Cardiac fibroblast (primary cell): Measurements from ENCODE around the gene CMKLR1.

ENCODE experiments used
- DNase-seq, 2 donors: peaks; one replicate each; pipeline versions ENCODE4 v3.0.0 to v3.0.0-alpha.2; 2010; ENCODE audit warnings: low read depth in 2 of 2
- H3K4me3 ChIP-seq, 2 donors: replicated peaks in 1 of 2; 1 replicate in 1 of 2; 2 replicates in 1 of 2; pipeline ENCODE4 v1.5.1; 2011; ENCODE audit warnings: low read depth in 2 of 2, low read length in 2 of 2, mild to moderate bottlenecking in 2 of 2, moderate library complexity in 1 of 2
- TF ChIP-seq, protein P1 (sequence below): IDR thresholded peaks from one replicate; pipeline ENCODE4 v1.5.1; 2011; ENCODE audit warnings: low read depth, mild to moderate bottlenecking, low read length, inconsistent platforms

Gene CMKLR1

DNA sequence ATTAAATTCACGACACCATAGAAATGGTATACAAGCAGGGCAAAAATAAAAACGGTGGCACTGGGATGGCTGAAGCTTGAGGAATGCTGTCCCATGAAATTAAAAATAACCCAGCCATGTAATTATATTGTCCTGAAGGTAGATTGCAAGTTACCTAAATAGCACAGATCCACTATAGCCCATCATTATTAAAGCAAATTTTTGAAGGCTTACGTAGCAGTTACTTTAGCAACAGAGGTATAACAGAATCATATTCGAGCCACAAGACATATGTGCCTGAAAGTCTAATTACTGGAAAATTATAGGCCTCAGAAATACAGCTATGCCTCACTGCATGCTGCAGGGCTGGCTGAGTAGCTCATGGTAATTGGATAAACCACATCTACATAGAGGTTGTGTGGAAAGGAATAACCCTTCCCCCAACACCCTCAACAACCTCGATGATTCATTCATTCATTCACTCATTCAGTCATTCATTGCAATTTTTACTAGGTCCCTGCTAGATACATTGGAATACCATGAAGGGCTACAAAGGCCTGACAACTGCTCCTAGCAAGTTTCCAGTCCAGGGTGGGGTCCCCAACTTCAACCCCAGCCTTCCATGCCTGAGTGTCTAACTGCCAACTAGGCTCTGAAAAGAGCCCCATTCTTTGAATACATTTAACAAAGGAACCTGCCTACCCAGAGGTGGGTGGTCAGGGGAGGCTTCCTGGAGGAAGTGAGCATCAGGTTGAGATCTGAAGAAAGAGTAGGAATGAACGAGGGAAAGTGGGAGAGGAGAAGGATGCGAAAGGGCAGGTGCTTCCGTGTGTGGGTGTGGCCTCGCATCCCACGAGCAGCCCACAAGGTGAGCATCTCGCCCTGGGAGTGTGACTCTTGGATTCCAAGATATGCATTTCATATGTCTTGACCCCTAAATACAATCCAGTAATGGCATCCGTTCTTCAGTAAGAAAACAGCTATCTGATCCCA is 18.0 kb upstream of the CMKLR1 start:
- no peak for DNase-seq
- TF ChIP-seq, protein P1, sequence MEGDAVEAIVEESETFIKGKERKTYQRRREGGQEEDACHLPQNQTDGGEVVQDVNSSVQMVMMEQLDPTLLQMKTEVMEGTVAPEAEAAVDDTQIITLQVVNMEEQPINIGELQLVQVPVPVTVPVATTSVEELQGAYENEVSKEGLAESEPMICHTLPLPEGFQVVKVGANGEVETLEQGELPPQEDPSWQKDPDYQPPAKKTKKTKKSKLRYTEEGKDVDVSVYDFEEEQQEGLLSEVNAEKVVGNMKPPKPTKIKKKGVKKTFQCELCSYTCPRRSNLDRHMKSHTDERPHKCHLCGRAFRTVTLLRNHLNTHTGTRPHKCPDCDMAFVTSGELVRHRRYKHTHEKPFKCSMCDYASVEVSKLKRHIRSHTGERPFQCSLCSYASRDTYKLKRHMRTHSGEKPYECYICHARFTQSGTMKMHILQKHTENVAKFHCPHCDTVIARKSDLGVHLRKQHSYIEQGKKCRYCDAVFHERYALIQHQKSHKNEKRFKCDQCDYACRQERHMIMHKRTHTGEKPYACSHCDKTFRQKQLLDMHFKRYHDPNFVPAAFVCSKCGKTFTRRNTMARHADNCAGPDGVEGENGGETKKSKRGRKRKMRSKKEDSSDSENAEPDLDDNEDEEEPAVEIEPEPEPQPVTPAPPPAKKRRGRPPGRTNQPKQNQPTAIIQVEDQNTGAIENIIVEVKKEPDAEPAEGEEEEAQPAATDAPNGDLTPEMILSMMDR: no peak
- no peak overlapping the region for H3K4me3 ChIP-seq

- DNase-seq: no peak
- no peak overlapping the region for H3K4me3 ChIP-seq
- TF ChIP-seq, protein P1: no peak
Measured at GRCh38 chr12:108355069-108355468, 16.0 kb upstream of the CMKLR1 start.

- no peak overlapping the region for H3K4me3 ChIP-seq
- no peak for DNase-seq
- TF ChIP-seq, protein P1: no peak
Measured at GRCh38 chr12:108352591-108352990, 13.5 kb upstream of the CMKLR1 start.

DNA sequence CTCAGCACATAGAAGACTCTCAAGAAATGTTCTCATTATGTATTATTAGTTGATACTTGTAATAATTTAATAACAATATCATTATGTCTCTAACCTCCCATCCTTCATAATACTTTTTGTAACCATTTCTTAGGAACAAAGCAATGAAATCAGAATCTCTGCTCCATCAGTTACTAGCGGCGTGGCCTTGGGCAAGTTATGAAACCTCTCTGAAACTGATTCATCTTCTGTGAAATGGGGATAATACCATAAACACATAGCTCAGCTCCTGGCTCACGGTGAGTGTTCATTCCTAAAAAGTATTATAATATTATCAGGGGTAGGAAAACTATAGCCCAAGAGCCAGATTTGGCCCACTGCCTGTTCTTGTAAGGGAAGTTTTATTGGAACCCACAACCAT is 11.4 kb upstream of the CMKLR1 start:
- TF ChIP-seq, protein P1: no peak
- no peak for DNase-seq
- H3K4me3 ChIP-seq: no peak overlapping the region

DNA sequence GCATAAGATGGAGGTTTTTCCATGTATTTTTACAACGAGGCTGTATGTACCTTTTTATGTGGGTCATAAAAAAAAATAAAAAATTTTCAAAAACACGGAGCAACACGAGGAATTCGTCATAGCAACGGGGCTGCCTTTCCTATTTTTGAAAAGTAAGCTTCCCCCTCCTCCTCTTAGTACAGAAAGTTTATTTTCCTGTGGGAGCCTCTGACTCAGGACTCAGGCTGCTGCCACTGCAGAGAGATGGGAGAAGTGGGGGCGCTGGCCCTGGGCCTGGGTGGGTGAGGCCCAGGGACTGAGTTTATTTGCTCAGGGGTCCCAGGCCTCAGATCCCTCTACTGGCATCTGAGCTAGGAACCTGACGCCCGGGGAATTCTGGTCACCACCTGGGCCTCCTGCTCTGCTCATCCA is 10.2 kb upstream of the CMKLR1 start:
- H3K4me3 ChIP-seq: no peak overlapping the region
- no peak for DNase-seq
- TF ChIP-seq, protein P1: no peak

DNA sequence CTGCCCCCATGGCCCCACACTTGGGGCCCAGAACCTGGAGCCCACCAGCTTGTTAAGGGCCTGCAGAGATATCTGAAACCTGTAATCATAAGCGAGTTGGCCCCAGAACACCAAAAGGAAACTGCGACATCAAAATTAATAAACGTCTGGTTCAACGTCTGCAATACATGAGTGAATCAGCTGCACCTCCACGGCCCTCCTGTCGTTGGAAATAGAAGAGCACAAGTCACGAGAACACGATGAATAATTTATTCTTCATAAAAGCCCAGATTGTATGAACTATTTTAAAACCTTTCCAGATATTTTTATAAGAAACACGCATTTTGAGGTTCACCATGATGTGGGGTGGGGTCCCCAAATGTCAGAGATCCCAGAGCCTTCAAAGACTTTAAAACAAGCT is 9.7 kb upstream of the CMKLR1 start:
- H3K4me3 ChIP-seq: no peak overlapping the region
- TF ChIP-seq, protein P1: no peak
- DNase-seq: no peak
